22Rv1 (cell line): ENCODE results near the gene ESM1.

Experiments
- H3K27ac ChIP-seq: fragments of 450-650 bp; 2 replicates; pipeline ENCODE4 v1.5.1; 2017
- CTCF ChIP-seq: fragments of 450-650 bp; IDR thresholded peaks from 2 replicates; pipeline ENCODE4 v1.5.1; 2017; ENCODE audit warnings: mild to moderate bottlenecking
- ZFX ChIP-seq: fragments of 450-650 bp; IDR thresholded peaks from 2 replicates; pipeline ENCODE4 v1.6.1; 2017; ENCODE audit warnings: antibody characterized with exemption, borderline replicate concordance

ESM1 gene

DNA sequence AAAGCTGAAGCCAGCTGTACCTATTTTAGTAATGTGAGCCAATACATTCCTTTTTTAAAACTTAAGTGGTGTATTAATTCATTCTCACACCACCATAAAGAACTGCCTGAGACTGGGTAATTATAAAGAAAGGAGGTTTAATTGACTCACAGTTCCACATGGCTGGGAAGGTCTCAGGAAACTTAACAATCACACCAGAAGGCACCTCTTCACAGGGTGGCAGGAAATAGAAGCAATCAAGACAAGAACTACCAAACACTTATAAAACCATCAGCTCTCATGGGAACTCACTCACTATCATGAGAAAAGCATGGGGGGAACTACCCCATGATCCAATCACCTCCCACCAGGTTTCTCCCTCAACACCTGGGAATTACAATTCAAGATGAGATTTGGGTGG, 21.0 kb downstream of the ESM1 start:
- TF ChIP-seq ZFX: no peak
- TF ChIP-seq CTCF: no peak
- no peak overlapping the region for H3K27ac ChIP-seq

GRCh38 chr5:54959673-54960418, 25.5 kb downstream of the ESM1 start:
- H3K27ac ChIP-seq: no peak overlapping the region
- TF ChIP-seq ZFX (no peak), CTCF (peak; percentile 49)

DNA sequence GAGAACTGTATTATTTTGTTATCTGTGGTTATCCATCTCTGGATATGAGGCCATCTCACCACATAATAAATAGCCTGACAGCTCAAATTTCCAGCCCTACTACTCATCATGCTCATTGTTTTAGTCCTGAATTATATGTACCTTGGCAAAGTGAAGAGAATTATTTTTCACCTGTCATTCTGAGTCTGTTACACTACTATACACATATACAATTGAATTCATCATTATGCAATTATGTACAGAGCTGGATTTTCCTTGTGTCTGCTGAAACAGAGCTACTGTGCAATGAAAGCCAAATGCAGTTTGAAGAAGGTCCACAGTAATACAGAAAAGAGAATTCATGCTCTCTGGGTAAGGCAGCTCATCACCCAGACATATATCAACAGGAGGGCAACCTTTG, 28.5 kb downstream of the ESM1 start:
- H3K27ac ChIP-seq: no peak overlapping the region
- TF ChIP-seq ZFX (no peak), CTCF (no peak)

GRCh38 chr5:54947187-54947586, 38.2 kb downstream of the ESM1 start:
- no peak overlapping the region for H3K27ac ChIP-seq
- TF ChIP-seq CTCF: no peak
- no peak for TF ChIP-seq ZFX

DNA sequence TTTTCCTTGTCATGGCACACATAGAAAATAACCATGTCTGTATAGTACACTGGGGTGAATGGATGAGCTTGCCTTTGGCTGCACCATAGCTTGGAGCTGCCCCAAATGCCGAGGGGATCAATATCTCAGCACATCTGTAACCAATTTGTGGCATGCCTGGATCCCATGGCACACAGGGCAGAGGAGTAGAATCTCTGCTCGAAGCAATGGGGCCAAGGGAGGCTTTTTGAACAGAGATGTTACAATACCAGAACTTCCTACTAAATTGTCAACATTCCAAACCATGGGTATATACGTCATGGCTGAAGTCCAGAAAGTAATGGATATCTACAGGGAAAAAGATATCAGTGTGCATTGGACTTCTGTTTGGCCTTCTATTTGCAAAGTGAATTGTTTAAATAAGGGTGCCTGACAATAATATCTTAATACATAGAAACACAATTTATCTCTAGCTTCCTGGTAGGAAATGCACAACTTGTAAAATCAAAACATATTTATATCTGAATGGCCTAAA, 39.0 kb downstream of the ESM1 start:
- no peak overlapping the region for H3K27ac ChIP-seq
- TF ChIP-seq CTCF (no peak), ZFX (no peak)

DNA sequence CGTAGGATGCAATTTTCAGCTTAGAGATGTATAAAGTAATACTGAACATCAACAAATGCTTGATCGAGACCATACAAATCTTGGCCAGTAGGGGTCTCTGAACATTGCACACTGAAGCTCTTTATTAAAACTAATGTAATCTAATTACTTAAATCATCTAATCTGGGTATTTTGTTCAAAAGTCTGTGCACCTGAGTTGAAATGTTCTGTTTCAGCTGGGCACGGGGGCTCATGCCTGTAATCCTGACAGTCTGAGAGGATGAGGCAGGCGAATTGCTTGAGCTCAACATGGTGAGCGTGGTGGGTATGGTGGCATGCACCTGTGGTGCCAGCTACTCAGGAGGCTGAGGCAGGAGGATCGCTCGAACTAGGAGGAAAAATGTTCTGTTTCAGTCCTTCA, 41.0 kb downstream of the ESM1 start:
- TF ChIP-seq ZFX: no peak
- peak; percentile 84 for TF ChIP-seq CTCF
- no peak overlapping the region for H3K27ac ChIP-seq

GRCh38 chr5:54942064-54942778, 43.2 kb downstream of the ESM1 start:
- TF ChIP-seq CTCF (no peak), ZFX (no peak)
- H3K27ac ChIP-seq: no peak overlapping the region
